ENCODE data around the gene DDX41.

The DDX41 gene

DNA sequence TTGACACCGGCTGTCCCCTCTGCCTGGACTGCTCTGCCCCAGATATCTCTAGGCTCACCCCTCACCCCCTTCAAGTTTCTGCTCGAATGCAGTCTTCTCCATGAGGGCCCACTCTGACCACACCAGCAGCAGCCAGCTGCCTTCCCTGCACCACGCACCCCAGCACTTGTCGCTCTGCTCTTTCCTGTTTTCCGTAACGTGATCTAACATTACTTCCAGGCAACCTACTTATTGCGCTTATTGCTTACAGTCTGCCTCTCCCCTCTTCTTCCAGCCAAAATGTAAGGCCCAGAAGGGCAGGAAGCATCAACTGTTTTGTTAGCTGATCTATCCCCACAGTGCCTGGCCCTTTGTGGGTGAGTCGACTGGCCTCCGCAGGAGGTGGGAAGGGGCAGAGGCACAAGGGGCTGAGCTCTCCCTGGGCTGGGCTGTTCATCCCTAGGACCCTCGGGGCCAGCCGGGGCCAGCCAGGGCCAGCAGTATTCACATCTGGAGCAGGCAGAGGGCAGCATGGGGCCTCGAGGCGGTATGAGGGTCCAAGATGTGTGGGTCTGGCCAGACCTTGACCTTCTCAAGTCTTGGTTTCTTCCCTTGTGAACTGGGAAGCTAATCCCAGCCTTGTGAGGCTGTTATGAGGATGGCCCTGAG, 31.7 kb downstream of the DDX41 start:
- no peak for DNase-seq (ENCODE audit: low read depth, low spot score)

DNA sequence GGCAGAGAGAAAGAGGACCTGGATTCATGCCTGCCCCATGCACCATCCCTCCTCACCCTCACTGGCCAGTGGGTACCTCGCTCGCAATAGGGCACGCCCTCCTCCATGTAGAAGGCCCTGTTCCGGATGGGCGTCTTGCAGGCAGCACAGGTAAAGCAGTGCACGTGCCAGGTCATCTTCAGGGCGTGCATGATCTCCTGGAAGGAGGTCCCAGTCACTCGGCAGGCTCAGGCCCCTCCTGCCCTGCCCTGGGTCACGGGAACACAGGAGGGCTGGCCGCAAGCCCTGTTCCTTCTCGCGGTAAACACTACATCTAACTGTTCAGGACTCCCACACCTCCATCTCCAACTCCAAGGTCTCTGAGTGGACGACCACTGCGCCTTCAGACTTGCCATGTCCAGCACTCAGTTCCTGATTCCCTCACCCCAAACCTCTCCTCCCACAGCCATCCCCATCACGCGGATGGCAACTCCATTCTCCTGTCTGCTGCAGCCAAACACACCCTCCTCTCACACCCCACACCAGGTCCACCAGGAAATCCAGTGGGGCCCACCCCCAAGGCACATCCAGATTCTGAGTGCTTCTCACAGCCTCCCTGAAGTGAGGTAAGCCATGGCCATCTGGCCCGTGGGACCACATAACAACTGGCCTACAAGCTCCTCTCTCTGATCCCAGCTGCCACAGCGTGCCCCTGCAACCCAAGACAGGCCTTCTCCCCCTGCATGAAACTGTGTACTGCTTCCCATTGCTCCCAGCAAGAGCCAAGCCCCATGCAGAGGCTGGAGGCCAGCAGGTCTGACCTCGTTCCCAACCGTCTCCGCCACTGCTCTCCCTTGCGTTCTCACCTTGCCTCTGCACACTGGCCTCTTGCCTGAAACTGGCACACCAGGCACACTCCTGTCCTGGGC, 32.5 kb downstream of the DDX41 start:
- no peak for DNase-seq (ENCODE audit: low read depth, low spot score)

DNA sequence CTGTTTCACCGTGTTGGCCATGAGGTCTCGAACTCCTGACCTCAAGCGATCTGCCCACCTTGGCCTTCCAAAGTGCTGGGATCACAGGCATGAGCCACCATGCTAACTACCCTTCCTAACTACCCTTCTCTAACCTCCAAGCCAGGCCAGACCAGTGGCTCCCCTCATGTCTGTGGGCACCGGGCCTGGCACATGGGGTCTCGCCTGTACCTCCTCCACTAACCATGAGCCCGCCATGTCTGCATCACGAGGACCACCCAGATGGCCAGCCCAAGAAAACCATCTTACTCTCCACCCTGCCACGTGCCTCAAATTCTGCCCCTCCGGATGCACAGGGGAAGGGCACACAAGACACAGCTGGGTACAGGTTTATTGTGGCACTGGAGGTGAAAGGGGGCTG, 33.7 kb downstream of the DDX41 start:
- no peak for DNase-seq (ENCODE audit: low read depth, low spot score)

DNA sequence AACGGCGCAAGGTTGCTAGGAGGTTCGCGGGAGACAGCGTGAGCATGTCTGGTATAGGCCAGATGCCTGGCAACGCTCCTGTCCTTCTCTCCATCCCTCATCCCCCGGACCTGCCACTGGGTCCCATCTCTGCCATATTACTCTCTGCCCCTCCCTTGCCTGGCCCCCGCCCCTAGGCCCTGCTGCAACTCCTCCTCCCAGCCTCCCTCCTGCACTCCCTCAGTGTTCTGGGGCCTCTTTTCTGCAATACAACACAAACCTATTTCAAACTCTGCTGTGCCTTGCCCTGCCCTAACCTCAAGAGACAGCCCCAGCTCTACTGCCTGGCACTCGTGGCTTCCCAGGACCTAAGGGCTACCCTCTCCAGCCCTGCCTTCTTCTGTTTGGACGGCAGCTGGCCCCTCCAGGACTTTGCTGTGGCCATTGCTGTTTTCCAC, 34.4 kb downstream of the DDX41 start:
- DNase-seq (ENCODE audit: low read depth, low spot score) = no peak

DNA sequence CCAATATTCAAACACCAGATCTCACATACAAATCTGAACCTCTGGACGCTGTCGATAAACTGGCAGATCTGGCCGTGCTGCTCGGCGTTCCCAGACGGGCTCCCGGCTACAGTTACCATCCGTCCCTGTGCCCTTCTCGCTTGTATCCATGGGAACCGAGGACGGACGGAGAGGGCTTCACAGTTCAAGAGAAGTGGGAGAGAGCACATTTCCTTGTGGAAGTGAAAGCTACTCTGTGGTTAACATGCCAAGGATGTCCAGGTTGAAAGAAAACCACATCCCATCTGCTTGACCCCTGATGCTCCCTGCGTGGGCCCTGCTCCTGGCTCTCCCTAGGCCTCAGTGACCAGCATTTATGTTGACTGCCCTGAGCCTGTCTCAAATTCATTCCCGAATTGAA, 37.0 kb downstream of the DDX41 start:
- DNase-seq (ENCODE audit: low read depth, low spot score) = no peak

DNA sequence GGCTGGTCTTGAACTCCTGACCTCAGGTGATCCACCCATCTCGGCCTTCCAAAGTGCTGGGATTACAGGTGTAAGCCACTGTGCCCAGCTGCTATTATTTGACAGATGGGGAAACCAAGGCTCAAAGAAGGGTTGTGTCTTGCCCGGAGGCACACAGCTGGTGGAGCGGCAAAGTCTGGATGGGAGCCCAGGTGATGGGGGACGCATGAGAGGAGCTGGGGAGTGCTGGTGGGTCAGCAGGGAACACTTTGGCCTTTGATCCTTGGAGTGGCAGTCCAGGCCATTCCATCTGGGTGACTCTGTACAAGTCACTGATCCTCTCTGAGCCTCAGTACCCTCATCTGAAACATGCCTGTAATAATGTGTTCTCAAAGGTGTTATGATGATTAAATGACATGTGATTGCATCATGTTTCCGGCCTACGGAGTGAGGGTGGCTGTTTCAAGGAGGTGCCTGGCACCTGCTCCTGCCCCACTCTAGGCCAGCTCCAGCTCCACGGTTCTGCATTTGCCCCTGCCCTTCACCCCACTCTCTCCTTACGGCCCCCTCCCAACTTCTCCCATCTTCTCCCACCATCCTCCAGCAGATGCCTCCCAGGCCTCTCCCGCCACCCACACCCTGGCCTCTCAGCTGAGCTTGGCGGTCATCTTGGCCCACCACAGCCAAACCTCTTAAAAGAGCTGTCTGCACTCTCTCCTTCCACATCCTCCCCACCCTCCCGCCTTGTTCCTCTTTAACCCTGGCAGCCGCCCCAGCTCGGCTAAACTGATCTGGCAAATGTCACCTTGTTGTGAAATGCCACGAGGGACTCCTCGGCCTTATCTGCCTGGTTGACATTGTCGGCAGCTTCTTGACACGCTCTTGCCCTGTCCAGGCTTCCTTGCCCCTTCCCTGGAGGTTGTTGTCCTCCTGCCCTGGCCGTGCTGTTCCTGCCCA, 37.8 kb downstream of the DDX41 start:
- DNase-seq (ENCODE audit: low read depth, low spot score) = no peak

DNA sequence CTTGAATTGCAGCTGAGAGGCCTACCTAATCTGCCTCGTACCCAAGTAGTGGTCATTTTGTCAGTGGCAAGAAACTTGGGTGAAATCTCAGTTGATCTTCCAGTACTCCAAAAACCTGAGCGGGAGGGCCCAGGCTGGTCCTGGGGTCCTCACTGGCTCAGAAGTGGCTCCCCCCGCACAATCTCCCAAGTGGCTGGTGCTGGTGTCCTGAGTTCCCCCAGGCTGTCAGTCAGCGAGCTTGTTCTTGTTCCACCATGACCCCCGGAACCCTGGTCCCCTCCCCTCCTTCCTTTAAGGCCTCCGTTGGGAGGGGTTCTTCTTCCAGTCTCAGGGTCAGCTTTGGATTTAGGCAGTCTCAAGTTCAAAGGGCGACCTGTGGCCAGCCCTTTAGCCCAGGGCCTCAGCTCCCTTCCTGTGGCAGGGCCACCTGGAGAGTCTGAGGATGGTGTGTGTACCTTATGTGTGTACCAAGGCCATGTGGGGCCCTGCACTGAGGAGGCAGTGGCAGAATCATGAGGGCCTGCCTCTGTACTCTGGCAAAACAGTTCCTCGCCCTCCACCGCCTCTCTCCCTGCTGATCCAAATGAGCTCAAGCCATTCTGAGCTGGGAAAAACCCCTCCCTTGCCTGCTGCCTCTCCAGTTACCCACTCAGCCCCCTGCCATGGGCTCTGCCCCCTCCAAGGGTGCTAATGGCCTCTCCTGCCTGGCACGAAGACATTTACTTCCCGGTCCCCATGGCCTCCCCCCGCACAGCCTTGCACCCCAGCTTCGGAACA, 38.9 kb downstream of the DDX41 start:
- DNase-seq (ENCODE audit: low read depth, low spot score) = no peak

DNA sequence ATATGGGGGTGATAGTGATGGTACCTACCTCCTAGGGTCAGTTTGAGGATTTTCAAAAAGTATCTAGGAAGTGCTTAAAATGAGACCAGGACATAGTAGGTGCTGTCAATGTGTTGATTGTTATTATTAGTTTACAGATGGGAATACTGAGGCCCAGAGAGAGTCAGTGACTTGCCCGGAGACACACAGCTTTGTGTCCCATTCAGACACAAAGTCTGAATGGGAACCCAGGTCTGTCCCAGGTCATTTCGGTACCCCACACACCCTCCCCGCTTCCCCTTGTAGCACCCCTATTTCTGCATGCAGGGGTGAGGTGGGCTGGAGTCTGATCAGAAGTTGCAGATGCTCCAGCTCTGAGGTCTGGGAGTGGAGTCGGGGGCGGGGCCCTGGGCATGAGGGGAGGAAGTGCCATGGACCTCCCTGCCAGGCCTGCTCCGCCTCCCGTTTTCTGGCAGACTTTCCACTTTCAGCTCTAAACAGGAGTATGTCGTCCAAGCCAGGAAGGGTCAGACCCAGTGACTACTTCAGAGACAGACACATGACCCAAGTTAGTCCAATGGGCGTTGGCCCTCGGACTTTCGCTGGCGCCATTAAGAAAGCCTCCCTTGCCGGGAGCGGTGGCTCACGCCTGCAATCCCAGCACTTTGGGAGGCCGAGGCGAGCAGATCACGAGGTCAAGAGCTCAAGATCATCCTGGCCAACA, 40.1 kb downstream of the DDX41 start:
- no peak for DNase-seq (ENCODE audit: low read depth, low spot score)

DNA sequence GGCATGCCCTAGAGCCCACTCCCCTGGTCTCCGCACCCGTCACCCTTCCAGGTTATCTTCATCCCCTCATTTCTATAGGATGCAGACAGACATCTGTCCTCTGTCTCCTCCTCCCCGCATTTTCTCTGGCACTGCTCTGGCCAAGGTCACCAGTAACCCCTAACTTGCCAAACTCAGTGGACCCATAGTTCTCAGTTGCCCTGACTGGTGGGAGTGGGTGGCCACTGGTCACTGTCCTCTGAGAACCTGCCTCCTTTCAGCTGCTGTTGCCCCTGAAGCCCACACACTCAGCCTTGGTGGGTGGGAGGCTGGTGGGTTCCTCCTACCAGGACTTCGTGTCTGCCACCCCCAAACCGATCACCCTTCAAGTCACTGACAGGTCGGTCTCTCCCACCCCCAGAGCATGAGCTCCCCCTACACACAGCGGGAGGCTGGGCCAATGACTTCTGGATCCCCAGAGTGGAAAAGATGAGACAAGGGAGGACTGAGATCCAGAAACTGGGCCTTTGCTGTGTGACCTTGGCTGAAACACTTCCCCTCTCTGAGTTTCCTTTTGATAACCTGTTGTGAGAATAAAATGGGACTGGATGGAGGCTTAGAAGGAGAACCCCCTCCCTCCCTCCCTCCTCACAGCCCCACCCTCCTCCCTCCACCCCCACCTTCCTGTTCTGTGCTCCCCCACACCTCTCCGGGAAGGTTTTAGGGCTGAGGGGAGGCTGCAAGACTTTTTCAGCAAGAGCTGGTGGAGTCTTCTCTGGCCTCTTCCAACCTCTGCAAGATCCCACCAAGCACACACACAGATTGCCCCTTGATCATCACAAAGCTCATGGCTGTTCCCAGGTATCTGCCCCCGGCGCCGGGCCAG, 41.0 kb downstream of the DDX41 start:
- no peak for DNase-seq (ENCODE audit: low read depth, low spot score)

DNA sequence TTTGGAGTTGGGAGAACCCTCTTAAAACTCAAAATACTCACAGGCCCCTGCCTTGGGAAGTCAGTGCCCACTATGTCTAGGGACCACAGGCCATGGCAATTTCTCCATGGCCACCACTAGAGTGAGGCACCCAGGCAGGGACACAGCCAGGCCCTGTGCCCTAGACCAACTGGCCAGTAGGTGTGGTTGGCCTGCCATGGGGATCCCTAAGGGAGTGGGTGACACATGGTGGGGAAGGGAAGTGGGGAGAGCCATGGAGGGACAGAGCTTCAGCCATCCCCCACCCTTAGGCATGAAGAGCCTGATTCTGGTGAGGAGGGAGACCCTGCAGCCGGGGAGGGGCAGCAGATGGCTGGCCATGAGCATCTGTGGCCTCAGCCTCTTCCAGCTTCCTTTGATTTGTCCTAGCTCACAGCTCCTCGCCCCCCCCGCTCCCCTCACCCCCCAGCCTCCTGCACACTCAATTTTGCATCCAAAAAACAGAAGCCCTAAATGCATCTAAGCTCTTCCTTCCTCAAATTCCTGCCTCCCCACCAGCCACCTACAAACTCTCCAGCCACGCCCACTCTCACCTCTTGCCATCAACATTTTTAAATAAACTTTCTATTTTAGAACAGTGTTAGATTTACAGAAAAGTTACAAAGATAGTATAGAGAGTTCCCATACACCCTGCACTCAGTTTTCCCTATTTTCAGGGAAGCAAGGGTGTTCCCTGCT, 41.8 kb downstream of the DDX41 start:
- no peak for DNase-seq (ENCODE audit: low read depth, low spot score)

DNA sequence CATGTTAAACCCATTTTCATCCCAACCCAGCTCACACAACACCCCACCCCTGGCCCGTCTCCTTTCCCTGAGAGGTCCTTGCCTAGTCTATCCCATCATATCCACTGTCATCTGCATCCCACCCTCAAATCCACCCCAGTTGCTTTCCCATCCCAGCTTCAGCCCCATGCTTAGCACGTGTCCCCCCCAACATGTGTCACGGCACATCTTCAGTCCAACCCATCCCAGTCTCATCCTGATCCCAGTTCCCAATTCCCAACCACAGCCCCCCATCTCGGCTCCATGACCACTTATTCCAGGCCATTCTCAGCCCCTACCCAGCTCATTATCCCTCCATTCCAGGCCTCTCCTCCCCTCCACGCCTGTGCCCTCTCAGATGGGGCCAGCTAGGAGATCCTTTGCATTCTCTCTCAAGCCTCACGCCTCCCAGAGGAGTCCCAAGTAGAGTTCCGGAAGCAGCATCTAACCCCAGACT, 42.7 kb downstream of the DDX41 start:
- DNase-seq (ENCODE audit: low read depth, low spot score) = no peak

DNA sequence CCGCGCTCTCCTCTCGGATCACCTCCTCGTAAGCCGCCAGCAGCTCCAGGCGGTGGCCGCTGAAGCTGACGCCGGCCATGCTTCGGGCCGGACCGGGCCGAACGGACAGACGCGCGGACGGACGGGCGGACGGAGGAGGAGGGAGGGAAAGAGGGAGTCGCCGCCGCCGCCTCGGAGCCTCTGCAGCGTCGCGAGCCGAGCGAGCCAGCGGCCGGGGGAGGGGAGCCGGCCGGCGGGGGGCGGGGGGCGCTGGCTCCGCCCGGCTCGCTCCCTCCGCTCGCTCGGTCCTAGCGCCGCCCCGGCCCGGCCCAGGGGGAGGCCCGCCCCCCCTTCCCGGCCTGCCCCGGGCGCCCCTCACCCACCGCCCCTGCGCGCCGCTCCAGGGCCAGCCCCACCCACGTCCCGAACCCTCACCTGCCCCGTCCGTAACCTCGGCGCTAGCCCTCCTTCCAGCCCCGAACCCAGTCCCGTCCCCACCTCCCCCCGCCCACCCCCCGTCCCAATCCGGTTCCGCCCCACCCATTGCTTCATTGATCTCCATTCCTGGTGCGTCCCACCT, 43.2 kb downstream of the DDX41 start, which contains the start of gene DBN1:
TSS of gene DBN1 (minus strand) at position 192 of the 559 bp plus-strand sequence. CDS start at position 79, 113 bp downstream.
- DNase-seq (ENCODE audit: low read depth, low spot score) = no peak

DNA sequence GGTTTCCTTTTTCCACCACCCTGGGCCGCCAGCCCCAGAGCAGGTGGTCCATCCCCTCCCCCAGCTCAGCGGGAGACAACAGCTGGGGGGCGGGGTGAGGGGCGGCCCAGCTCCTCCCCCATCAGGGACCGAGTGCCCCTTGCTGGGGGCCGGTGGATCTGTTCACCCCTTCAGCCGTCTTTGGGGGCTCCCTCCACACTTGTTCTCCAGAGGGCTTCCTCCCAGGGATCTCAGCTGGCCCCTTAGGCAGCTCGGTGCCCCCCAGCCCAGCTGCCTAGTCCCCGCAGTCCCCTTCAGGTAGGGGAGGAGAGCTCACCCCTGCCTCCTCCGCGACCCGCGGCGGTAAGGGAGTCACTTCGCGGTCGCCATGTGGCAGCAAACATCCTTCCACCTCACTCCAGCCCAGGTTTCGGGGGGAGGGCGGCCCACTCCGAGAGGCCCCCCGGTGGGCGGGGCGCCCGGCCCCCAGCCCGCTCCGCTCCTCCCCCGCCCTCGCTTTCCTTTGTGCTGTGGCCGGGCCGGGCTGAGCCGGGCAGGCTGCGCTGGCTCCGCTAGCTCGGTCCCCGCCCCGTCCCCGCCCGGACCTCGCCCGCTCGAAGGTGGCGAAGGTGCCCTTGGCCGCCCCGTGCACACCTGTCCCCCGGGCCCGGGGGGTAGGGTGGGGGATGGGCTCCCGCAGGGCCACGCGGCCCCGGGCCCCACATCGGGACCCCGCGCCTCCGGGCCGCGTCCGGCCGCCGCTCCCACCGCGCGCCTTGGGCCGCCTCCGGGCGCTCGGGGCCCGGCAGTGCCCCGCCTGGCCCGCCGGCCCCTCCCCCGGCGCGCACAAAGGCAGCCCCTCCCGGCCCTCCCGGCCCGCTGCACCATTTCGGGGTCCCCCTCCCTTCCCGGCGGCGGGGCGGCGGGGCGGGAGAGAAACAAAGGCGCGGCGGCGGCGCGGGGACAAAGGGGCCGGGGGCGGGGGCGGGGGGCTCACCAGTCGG, 44.0 kb downstream of the DDX41 start:
- no peak for DNase-seq (ENCODE audit: low read depth, low spot score)

DNA sequence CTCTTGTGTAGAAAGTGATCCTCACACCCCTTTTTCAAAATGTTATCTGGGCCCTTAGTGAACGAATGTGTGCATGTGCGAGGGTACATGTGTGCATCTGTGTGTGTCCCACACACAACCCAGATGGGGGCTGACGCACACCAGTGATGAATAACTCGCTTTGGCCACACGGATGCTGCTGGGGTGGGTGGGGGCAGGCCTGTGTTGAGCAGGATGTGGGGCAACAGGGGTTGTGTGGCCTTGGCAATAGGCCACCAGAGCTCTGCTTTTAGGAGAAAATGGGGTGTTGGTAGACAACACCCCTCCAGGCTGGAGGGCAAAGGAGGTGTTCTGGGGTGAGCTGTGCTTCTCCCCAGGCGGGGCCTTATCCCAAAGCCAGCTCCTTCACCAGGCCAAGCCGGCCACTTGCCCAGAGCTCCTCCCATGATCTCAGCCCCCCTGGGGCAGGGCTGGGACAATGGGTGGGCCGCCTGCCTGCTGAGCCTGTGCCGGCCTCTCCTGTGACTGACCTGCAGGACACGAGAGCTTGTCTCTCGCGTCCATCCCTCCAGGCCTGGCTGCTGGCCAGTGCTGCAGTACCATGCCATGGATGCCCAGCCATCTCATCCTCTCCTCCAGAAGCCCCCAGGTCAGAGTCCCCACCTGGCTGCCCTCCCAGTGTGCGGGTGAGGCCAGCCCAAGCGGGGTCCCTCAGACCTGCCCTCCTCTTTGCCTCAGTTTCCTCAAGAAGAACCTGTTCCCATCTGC, 45.0 kb downstream of the DDX41 start:
- no peak for DNase-seq (ENCODE audit: low read depth, low spot score)

DNA sequence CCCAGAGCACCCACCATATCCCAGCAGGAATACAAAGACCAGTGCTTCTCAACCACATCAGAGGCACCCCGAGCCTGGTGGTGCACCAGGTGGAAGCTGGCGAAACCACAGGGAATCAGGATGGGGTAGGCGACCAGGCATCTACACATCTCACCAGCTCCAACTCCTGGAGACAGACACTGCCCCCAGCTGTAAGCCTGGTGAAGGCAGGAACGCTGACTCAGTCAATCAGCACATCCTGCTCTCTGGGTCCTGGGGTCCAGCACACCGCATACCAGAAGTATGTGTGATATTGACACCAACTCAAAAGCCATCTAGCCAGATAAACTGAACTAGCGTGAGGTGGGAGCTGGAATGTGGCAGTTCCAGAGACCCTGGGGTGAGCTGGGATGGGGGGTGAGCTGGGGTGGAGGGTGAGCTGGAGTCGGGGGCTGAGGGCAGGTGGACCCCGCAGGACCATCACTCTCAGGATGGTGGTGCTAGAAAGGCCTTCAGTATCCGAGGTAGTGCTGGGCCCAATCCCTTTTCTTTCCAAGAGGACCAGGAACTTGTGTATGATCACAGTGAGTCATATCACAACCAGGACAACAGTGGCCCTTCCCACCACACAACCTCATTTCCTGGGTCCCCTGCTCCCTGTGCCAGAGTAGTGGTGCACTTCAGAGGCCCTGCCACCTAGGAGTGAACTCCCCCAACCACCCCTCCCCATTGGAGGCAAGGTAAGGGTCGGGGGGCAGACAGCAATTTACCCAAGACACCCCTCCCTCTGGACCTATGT, 45.8 kb downstream of the DDX41 start:
- DNase-seq (ENCODE audit: low read depth, low spot score) = no peak
